GM12878 (cell line): Measurements from ENCODE around the gene HMMR.

Experiments used
- ASH2L ChIP-seq: fragments of 300-600, 200-600 bp; sonication (generic); IDR thresholded peaks from 2 replicates; pipeline ENCODE4 v1.6.1; 2017; ENCODE audit warnings: low read depth, mild to moderate bottlenecking, borderline replicate concordance
- BRCA1 ChIP-seq: IDR thresholded peaks from 2 replicates; pipeline ENCODE4 v1.6.1; 2011; ENCODE audit warnings: low read depth, low read length, improper control_type of control experiment
- CTCF ChIP-seq, 3 experiments: IDR thresholded peaks in 2 of 3; conservative IDR thresholded peaks in 1 of 3; 2 replicates each; pipeline ENCODE4 v1.5.1; 2011; ENCODE audit warnings: low read depth in 3 of 3, low read length in 3 of 3, mild to moderate bottlenecking in 3 of 3, control low read depth in 2 of 3, moderate library complexity in 2 of 3, inconsistent platforms in 1 of 3, mixed read lengths in 1 of 3; ENCODE audit not compliant: control insufficient read depth in 2 of 3, insufficient read depth in 1 of 3; ENCODE audit errors: extremely low read depth in 1 of 3
- JUND ChIP-seq: IDR thresholded peaks from 2 replicates; pipeline ENCODE4 v1.6.1; 2012; ENCODE audit warnings: low read depth, mild to moderate bottlenecking, low read length, improper control_type of control experiment, moderate library complexity
- MYC ChIP-seq: IDR thresholded peaks from 2 replicates; pipeline ENCODE4 v1.6.1; 2011; ENCODE audit warnings: mild to moderate bottlenecking, low read length, moderate library complexity, inconsistent platforms; ENCODE audit not compliant: insufficient read depth, insufficient replicate concordance, insufficient read length, severe bottlenecking
- RBBP5 ChIP-seq: fragments of 200-600 bp; sonication (generic); conservative IDR thresholded peaks from 2 replicates; pipeline ENCODE4 v1.6.1; 2016
- REST ChIP-seq: IDR thresholded peaks from 2 replicates; pipeline ENCODE4 v1.6.1; 2012; ENCODE audit warnings: mild to moderate bottlenecking, low read depth, low read length

GRCh38 chr5:163489745-163490075 lies 29.3 kb downstream of the HMMR start:
- TF ChIP-seq MYC, result no peak
- TF ChIP-seq CTCF (IDR thresholded peaks at IDR 0.05 in 2 of 3, conservative IDR thresholded peaks at IDR 0.05 in 1 of 3; ENCODE audit: control insufficient read depth in 2 of 3, extremely low read depth in 1 of 3, insufficient read depth in 1 of 3, low read depth in 3 of 3, low read length in 3 of 3), result no peak
- no peak for TF ChIP-seq BRCA1
- TF ChIP-seq JUND, result no peak
- TF ChIP-seq RBBP5, result no peak
- TF ChIP-seq ASH2L, result no peak
- no peak for TF ChIP-seq REST
